IPS-11a (cell line): ENCODE results near the gene MYO15A.

ENCODE experiments used
- H3K4me3 ChIP-seq: one replicate; pipeline ENCODE4 v1.5.1; 2013; ENCODE audit warnings: low read depth, low read length, control low read depth

MYO15A gene

GRCh38 chr17:18129041-18129502, 20.5 kb downstream of the MYO15A start:
- H3K4me3 ChIP-seq: no peak overlapping the region

- no peak overlapping the region for H3K4me3 ChIP-seq
Observed at GRCh38 chr17:18132711-18133110, 24.2 kb downstream of the MYO15A start.

GRCh38 chr17:18136357-18136756, 27.8 kb downstream of the MYO15A start:
- H3K4me3 ChIP-seq: no peak overlapping the region

- H3K4me3 ChIP-seq: no peak overlapping the region
Observed at GRCh38 chr17:18138065-18138749, 29.7 kb downstream of the MYO15A start.

GRCh38 chr17:18139092-18139491, 30.5 kb downstream of the MYO15A start:
- H3K4me3 ChIP-seq: no peak overlapping the region

GRCh38 chr17:18139498-18139897, 30.9 kb downstream of the MYO15A start:
- no peak overlapping the region for H3K4me3 ChIP-seq

- H3K4me3 ChIP-seq: no peak overlapping the region
Observed at GRCh38 chr17:18139949-18140348, 31.4 kb downstream of the MYO15A start.

- no peak overlapping the region for H3K4me3 ChIP-seq
Observed at GRCh38 chr17:18140648-18141047, 32.1 kb downstream of the MYO15A start.

- H3K4me3 ChIP-seq: no peak overlapping the region
Observed at GRCh38 chr17:18141210-18141803, 32.8 kb downstream of the MYO15A start.

GRCh38 chr17:18142417-18142816, 33.9 kb downstream of the MYO15A start:
- H3K4me3 ChIP-seq: no peak overlapping the region

GRCh38 chr17:18143044-18143936, 34.7 kb downstream of the MYO15A start:
- no peak overlapping the region for H3K4me3 ChIP-seq

GRCh38 chr17:18144261-18144660, 35.7 kb downstream of the MYO15A start:
- H3K4me3 ChIP-seq: no peak overlapping the region

- no peak overlapping the region for H3K4me3 ChIP-seq
Observed at GRCh38 chr17:18144855-18145254, 36.3 kb downstream of the MYO15A start.

- H3K4me3 ChIP-seq: no peak overlapping the region
Observed at GRCh38 chr17:18145811-18146210, 37.3 kb downstream of the MYO15A start.

- H3K4me3 ChIP-seq: no peak overlapping the region
Observed at GRCh38 chr17:18146259-18146658, 37.7 kb downstream of the MYO15A start.

GRCh38 chr17:18146980-18147379, 38.4 kb downstream of the MYO15A start:
- no peak overlapping the region for H3K4me3 ChIP-seq

- no peak overlapping the region for H3K4me3 ChIP-seq
Observed at GRCh38 chr17:18148586-18148985, 40.0 kb downstream of the MYO15A start.

- H3K4me3 ChIP-seq: no peak overlapping the region
Observed at GRCh38 chr17:18151290-18151689, 42.7 kb downstream of the MYO15A start.

- no peak overlapping the region for H3K4me3 ChIP-seq
Observed at GRCh38 chr17:18155179-18155578, 46.6 kb downstream of the MYO15A start.

GRCh38 chr17:18156171-18156975, 47.8 kb downstream of the MYO15A start:
- no peak overlapping the region for H3K4me3 ChIP-seq

- no peak overlapping the region for H3K4me3 ChIP-seq
Observed at GRCh38 chr17:18156976-18157280, 48.4 kb downstream of the MYO15A start.
